Activated CD4-positive, alpha-beta T cell treated with anti-CD3 and anti-CD28 coated beads, Interleukin-2, amount 10 ng/mL, durations not matched to agents 24 days and 14 days (primary cell): ENCODE data around the gene MAGIX. TPM values are rescaled to one million over a fixed set of nuclear protein-coding genes. Genes with fewer than 3 reads are reported as not detected.

Experiments
- DNase-seq: peaks from one replicate; pipeline ENCODE4 v3.0.0; 2022
- H3K27ac Mint-ChIP-seq: one replicate; pipeline ENCODE4 v1.8.0; 2022; ENCODE audit warnings: mild to moderate bottlenecking, mixed read lengths
- H3K27me3 Mint-ChIP-seq: one replicate; pipeline ENCODE4 v1.8.0; 2022; ENCODE audit warnings: mixed read lengths
- H3K36me3 Mint-ChIP-seq: one replicate; pipeline ENCODE4 v1.8.0; 2022; ENCODE audit warnings: low read depth, mild to moderate bottlenecking, mixed read lengths
- H3K4me1 Mint-ChIP-seq: one replicate; pipeline ENCODE4 v1.8.0; 2021; ENCODE audit warnings: mixed read lengths
- H3K4me3 Mint-ChIP-seq: one replicate; pipeline ENCODE4 v1.8.0; 2022; ENCODE audit warnings: mild to moderate bottlenecking, moderate library complexity, mixed read lengths
- H3K9me3 Mint-ChIP-seq: one replicate; pipeline ENCODE4 v1.8.0; 2021; ENCODE audit warnings: mixed read lengths
- intact Hi-C: fragments of 100-400 bp; cut with micrococcal nuclease; formaldehyde crosslinking; loops from one replicate; pipeline ENCODE4 v1.15.1; 2023
- total RNA-seq: library from RNA; stranded (reverse); gene quantifications from 2 replicates; pipeline ENCODE4 v1.2.3, GENCODE V29; 2022

Gene MAGIX
- total RNA-seq, 1 donor from 2014 or later = 0.96 TPM

DNA sequence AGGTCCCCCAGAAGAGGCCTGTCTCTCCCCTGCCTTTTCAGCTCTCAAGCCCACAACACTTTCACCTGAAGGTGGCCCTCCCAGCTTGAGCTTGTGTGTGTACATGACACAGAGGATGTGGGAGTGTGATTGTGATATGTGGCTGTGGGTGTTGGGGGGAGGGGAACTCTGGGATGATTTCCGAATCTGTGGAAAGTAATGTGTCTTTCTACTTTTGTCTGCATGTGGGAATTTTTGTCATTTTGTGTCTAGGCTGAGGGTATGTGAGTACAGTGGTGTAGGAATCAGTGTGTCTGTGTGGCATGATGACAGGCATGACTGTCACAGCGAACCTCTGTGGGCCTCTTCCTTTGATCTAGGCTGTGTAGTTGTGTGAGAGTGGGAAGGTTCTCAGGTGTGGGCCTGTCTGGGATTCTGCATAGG is 31.0 kb downstream of the MAGIX start:
- no peaks in the 10 kb centered on the region for H3K36me3 Mint-ChIP-seq
- peak overlapping the region; percentile 83 for H3K27ac Mint-ChIP-seq
- intact Hi-C loops = loop anchor here (2.0 to 5.0 kb wide), 2 partner anchors 79 to 561 kb away; no protein-coding TSS in a partner anchor
- no peaks in the 10 kb centered on the region for H3K27me3 Mint-ChIP-seq
- peaks cover 32% of the 10 kb centered on the region for H3K4me1 Mint-ChIP-seq
- H3K9me3 Mint-ChIP-seq = no peaks in the 10 kb centered on the region
- H3K4me3 Mint-ChIP-seq = peak overlapping the region; percentile 51
- no peak for DNase-seq

DNA sequence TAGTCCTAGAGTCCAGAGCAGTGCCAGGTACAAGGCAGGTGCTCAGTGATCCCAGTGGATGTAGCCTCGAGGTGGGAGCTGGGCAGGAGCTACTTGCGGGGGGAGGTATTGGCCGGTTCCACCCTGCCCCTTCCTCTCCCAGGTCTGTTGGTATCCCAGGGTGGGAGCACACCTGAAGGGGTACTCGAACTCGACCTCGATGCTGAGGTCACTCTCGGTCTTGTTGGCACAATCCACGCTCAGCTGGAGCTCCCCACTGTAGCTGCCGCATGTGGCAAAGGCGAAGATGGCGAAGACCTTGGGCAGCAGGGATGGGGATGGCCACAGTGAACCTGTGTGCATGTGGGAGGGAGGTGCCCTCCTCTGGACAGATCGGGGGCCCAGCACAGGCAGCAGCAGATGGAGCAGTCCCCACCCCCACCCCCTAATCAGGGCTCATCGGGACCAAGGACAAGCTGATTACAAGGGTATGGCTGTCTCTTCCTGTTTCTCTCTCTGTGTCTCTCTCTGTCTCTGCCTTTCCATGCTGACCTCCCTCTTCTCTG is 35.1 kb downstream of the MAGIX start:
- Mint-ChIP-seq H3K4me1 (peaks cover 29% of the 10 kb centered on the region), H3K36me3 (no peaks in the 10 kb centered on the region), H3K27me3 (no peaks in the 10 kb centered on the region), H3K4me3 (no peak overlapping the region), H3K9me3 (no peaks in the 10 kb centered on the region), H3K27ac (no peak overlapping the region)
- DNase-seq = no peak
- intact Hi-C loops = no loop called here

DNA sequence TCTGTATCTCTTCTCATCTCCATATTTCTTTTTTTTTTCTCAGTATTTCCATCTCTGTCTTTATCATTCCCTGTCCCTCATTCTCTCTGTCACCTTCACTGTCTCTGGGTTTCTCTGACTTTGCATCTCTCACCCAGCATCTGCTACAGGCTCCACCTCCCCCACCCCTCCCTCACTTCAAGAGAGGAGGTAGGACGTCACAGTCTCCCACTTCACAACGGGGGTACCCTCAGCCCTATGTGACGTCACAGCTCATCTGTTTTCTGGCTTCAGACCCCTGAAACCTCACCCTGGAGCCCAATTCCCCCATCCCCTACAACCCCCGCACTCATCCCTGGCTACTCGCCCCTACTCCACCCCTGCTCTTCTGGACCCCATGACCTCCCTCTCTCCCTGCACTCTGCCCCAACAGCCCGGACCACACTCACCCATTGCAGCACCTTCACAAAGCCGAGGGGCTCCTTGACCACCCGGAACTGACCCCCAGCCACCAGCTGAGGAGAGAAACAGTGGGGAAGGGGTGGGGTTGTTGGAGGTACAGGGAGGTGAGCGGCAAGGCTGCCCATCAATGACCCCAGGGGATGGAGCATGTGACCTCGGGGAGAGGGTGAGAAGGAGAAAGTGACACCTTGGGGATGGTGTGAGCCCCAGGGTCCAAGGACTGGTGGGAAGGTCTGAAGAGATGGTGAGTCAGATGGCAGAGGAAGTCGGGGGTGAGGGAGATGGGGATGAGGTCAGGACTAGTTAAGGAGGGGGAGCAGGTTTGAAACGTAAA is 36.2 kb downstream of the MAGIX start:
- Mint-ChIP-seq H3K36me3 (no peaks in the 10 kb centered on the region), H3K27ac (no peak overlapping the region), H3K27me3 (no peaks in the 10 kb centered on the region), H3K4me3 (peak overlapping the region; percentile 80), H3K9me3 (no peaks in the 10 kb centered on the region), H3K4me1 (peaks cover 21% of the 10 kb centered on the region)
- intact Hi-C loops = no loop called here
- no peak for DNase-seq

GRCh38 chrX:49199315-49199595 is 36.7 kb downstream of the MAGIX start:
- H3K27ac Mint-ChIP-seq = no peak overlapping the region
- peaks cover 17% of the 10 kb centered on the region for H3K4me1 Mint-ChIP-seq

GRCh38 chrX:49199906-49200771 is 37.6 kb downstream of the MAGIX start, which contains the start of gene SYP:
SYP (minus strand) TSS chrX:49200193; CDS start chrX:49200186, 7 bp downstream.
- no peaks in the 10 kb centered on the region for H3K9me3 Mint-ChIP-seq
- H3K27ac Mint-ChIP-seq = peak within 1 kb of the TSS; percentile 69
- intact Hi-C loops = loop anchor here (1.0 kb wide), 2 partner anchors 9 to 68 kb away; no protein-coding TSS in a partner anchor
- H3K36me3 Mint-ChIP-seq = no peaks in the 10 kb centered on the region
- DNase-seq = peak; percentile 96
- H3K4me1 Mint-ChIP-seq = peaks cover 17% of the 10 kb centered on the region
- H3K27me3 Mint-ChIP-seq = no peaks in the 10 kb centered on the region
- peak within 1 kb of the TSS; percentile 80 for H3K4me3 Mint-ChIP-seq

More at GRCh38 chrX:49199315-49199595, 36.7 kb downstream of the MAGIX start:
- no peaks in the 10 kb centered on the region for H3K36me3 Mint-ChIP-seq
- DNase-seq = no peak
- no peaks in the 10 kb centered on the region for H3K9me3 Mint-ChIP-seq
- intact Hi-C loops = no loop called here
- no peaks in the 10 kb centered on the region for H3K27me3 Mint-ChIP-seq
- peak overlapping the region; percentile 80 for H3K4me3 Mint-ChIP-seq

DNA sequence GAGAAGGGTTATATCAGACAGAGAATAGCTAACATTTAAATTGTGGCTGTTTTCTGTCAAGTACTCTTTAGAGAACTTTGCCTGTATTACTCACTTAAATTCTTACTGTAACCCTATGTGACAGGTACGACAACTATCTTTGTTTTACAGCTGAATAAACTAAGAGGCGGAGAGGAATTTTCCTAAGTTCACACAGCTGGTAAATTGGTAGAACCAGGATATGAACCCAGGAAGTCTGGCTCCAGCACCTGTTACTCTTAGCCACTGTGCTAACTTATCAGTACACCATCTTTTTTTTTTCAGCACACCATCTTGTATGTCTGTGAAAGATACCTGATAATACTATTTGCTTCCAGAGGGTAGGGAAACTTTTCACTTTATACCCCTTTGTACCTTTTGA is 39.5 kb downstream of the MAGIX start:
- H3K4me3 Mint-ChIP-seq = no peak overlapping the region
- no peaks in the 10 kb centered on the region for H3K27me3 Mint-ChIP-seq
- H3K36me3 Mint-ChIP-seq = no peaks in the 10 kb centered on the region
- no peaks in the 10 kb centered on the region for H3K9me3 Mint-ChIP-seq
- DNase-seq = no peak
- no peak overlapping the region for H3K27ac Mint-ChIP-seq
- intact Hi-C loops = no loop called here
- H3K4me1 Mint-ChIP-seq = peaks cover 17% of the 10 kb centered on the region

GRCh38 chrX:49203536-49203935 is 41.0 kb downstream of the MAGIX start:
- H3K4me3 Mint-ChIP-seq = no peak overlapping the region
- no peak for DNase-seq
- H3K27ac Mint-ChIP-seq = no peak overlapping the region
- H3K4me1 Mint-ChIP-seq = peaks cover 10% of the 10 kb centered on the region
- no peaks in the 10 kb centered on the region for H3K36me3 Mint-ChIP-seq
- no peaks in the 10 kb centered on the region for H3K27me3 Mint-ChIP-seq
- intact Hi-C loops = no loop called here
- H3K9me3 Mint-ChIP-seq = no peaks in the 10 kb centered on the region

GRCh38 chrX:49204017-49204416 is 41.5 kb downstream of the MAGIX start:
- Mint-ChIP-seq H3K4me3 (no peak overlapping the region), H3K27ac (no peak overlapping the region), H3K4me1 (peaks cover 5% of the 10 kb centered on the region), H3K9me3 (no peaks in the 10 kb centered on the region), H3K36me3 (no peaks in the 10 kb centered on the region), H3K27me3 (no peaks in the 10 kb centered on the region)
- intact Hi-C loops = no loop called here
- DNase-seq = no peak

GRCh38 chrX:49204709-49205108 is 42.2 kb downstream of the MAGIX start:
- intact Hi-C loops = no loop called here
- Mint-ChIP-seq H3K27me3 (no peaks in the 10 kb centered on the region), H3K4me3 (no peak overlapping the region), H3K36me3 (no peaks in the 10 kb centered on the region), H3K9me3 (no peaks in the 10 kb centered on the region), H3K27ac (no peak overlapping the region), H3K4me1 (peaks cover 2% of the 10 kb centered on the region)
- DNase-seq = no peak

GRCh38 chrX:49205443-49205842 is 42.9 kb downstream of the MAGIX start:
- Mint-ChIP-seq H3K27me3 (no peaks in the 10 kb centered on the region), H3K9me3 (no peaks in the 10 kb centered on the region), H3K4me3 (no peak overlapping the region), H3K36me3 (no peaks in the 10 kb centered on the region), H3K27ac (no peak overlapping the region), H3K4me1 (peaks cover 2% of the 10 kb centered on the region)
- intact Hi-C loops = no loop called here
- no peak for DNase-seq

- H3K9me3 Mint-ChIP-seq = no peaks in the 10 kb centered on the region
- no peak overlapping the region for H3K4me3 Mint-ChIP-seq
- no peaks in the 10 kb centered on the region for H3K36me3 Mint-ChIP-seq
- no peak for DNase-seq
- intact Hi-C loops = no loop called here
- no peak overlapping the region for H3K27ac Mint-ChIP-seq
- no peaks in the 10 kb centered on the region for H3K27me3 Mint-ChIP-seq
- H3K4me1 Mint-ChIP-seq = no peaks in the 10 kb centered on the region
Observed at GRCh38 chrX:49206543-49206942, 44.0 kb downstream of the MAGIX start.

GRCh38 chrX:49208399-49208798 is 45.8 kb downstream of the MAGIX start:
- no peak for DNase-seq
- Mint-ChIP-seq H3K9me3 (no peaks in the 10 kb centered on the region), H3K36me3 (no peaks in the 10 kb centered on the region), H3K27ac (no peak overlapping the region), H3K4me3 (no peak overlapping the region), H3K4me1 (no peaks in the 10 kb centered on the region), H3K27me3 (no peaks in the 10 kb centered on the region)
- intact Hi-C loops = no loop called here

DNA sequence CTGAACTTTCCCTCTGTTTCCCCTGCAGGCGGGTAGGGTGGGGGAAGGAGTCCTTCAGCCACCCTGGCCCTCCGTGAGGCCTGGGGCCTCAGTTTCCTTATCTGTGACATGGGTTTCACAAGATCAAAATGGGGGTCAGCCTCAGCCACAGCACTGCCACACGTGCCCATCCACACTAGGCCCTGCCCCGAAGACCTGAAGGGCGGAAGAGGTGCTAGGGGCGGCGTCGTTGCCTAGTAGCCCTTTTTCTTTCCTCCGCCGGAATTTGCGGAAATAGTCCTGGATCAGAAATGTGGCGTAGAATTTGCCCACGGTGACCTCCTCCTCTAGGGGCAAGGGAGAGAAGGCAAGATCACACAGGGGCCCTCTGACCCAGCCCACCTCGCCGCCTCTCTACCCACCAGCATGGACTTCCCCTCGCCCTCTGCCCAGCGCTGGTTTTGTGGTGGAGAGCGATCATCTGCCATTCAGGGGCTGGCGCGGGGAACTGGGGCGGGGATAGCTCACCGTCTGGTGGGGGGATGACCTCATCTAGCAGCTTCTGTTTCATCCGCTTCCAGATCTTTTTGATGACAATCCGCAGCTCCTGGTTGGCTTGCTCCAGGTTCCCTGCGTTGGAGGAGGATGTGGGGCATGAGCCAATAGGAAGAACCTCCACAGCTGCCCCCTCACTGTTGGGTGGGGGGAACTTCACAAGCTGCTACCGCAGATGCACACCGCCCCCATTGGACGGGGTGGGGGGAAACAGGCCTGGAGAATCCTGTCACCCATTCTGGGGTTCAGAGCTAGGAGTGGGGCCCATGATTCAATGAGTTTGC is 47.1 kb downstream of the MAGIX start:
- no peak overlapping the region for H3K4me3 Mint-ChIP-seq
- no peaks in the 10 kb centered on the region for H3K9me3 Mint-ChIP-seq
- H3K4me1 Mint-ChIP-seq = no peaks in the 10 kb centered on the region
- DNase-seq = no peak
- intact Hi-C loops = no loop called here
- H3K36me3 Mint-ChIP-seq = no peaks in the 10 kb centered on the region
- no peak overlapping the region for H3K27ac Mint-ChIP-seq
- H3K27me3 Mint-ChIP-seq = no peaks in the 10 kb centered on the region
